ENCODE data around the gene OTUD5. TPM values are rescaled to one million over a fixed set of nuclear protein-coding genes. Genes with fewer than 3 reads are reported as not detected.

OTUD5 gene
- total RNA-seq, 4 donors from 2014 or later = 32.7 to 43.0 (median 38.3) TPM

GRCh38 chrX:48945517-48946348 is 11.7 kb downstream of the OTUD5 start:
- DNase-seq (ENCODE audit: low spot score) = no peak
- TF ChIP-seq CTCF (IDR thresholded peaks at IDR 0.05) = peak in 1 of 3 donors; percentile 30
- ATAC-seq (ENCODE audit: low FRiP score) = no peak

- DNase-seq (ENCODE audit: low spot score) = no peak
- no peak for ATAC-seq (ENCODE audit: low FRiP score)
- TF ChIP-seq CTCF (IDR thresholded peaks at IDR 0.05) = no peak
Measured at GRCh38 chrX:48942895-48943294, 14.5 kb downstream of the OTUD5 start.

- DNase-seq (ENCODE audit: low spot score) (no peak), ATAC-seq (ENCODE audit: low FRiP score) (no peak)
- TF ChIP-seq CTCF (IDR thresholded peaks at IDR 0.05) = no peak
Measured at GRCh38 chrX:48940404-48940955, 16.9 kb downstream of the OTUD5 start.

GRCh38 chrX:48939524-48940228 is 17.7 kb downstream of the OTUD5 start:
- ATAC-seq (ENCODE audit: low FRiP score) (no peak), DNase-seq (ENCODE audit: low spot score) (no peak)
- no peak for TF ChIP-seq CTCF (IDR thresholded peaks at IDR 0.05)

GRCh38 chrX:48938721-48939425 is 18.5 kb downstream of the OTUD5 start:
- DNase-seq (ENCODE audit: low spot score) = no peak
- no peak for ATAC-seq (ENCODE audit: low FRiP score)
- TF ChIP-seq CTCF (IDR thresholded peaks at IDR 0.05) = no peak

- no peak for TF ChIP-seq CTCF (IDR thresholded peaks at IDR 0.05)
- DNase-seq (ENCODE audit: low spot score) (no peak), ATAC-seq (ENCODE audit: low FRiP score) (peak; percentile 13)
Measured at GRCh38 chrX:48937054-48937907, 20.1 kb downstream of the OTUD5 start.

All from omental fat pad (tissue), 4 donors.